Activated CD4-positive, alpha-beta T cell treated with anti-CD3 and anti-CD28 coated beads, Interleukin-2, amount 10 ng/mL, durations not matched to agents 7 days and 5 days (primary cell): ENCODE measurements around the gene PPP1R14D. TPM values are rescaled to one million over a fixed set of nuclear protein-coding genes. Genes with fewer than 3 reads are reported as not detected.

Experiments used
- CTCF ChIA-PET: fragments of 350-600 bp; sonication (Branson Sonifier 250); formaldehyde crosslinking; loops from one replicate; lab custom pipeline; 2021; ENCODE audit warnings: antibody characterized with exemption; lab: Charles Lee
- POLR2A ChIA-PET: fragments of 350-600 bp; sonication (Branson Sonifier 250); formaldehyde crosslinking; loops from one replicate; lab custom pipeline; 2021; ENCODE audit warnings: antibody characterized with exemption; lab: Charles Lee
- DNase-seq: peaks from one replicate; pipeline ENCODE4 v3.0.0-alpha.2; 2020
- H3K27ac Mint-ChIP-seq: one replicate; pipeline ENCODE4 v1.8.0; 2021; ENCODE audit warnings: mild to moderate bottlenecking, moderate library complexity, mixed read lengths
- H3K27me3 Mint-ChIP-seq: one replicate; pipeline ENCODE4 v1.8.0; 2021; ENCODE audit warnings: mixed read lengths
- H3K36me3 Mint-ChIP-seq: one replicate; pipeline ENCODE4 v1.8.0; 2021; ENCODE audit warnings: low read depth, mixed read lengths
- H3K4me1 Mint-ChIP-seq: one replicate; pipeline ENCODE4 v1.8.0; 2021; ENCODE audit warnings: mixed read lengths
- H3K4me3 Mint-ChIP-seq: one replicate; pipeline ENCODE4 v1.8.0; 2021; ENCODE audit warnings: mild to moderate bottlenecking, moderate library complexity, mixed read lengths
- H3K9me3 Mint-ChIP-seq: one replicate; pipeline ENCODE4 v1.8.0; 2021; ENCODE audit warnings: mixed read lengths
- total RNA-seq, 2 experiments: library from RNA; stranded (reverse); gene quantifications; one replicate each; pipeline ENCODE4 v1.2.3, GENCODE V29; 2021

The PPP1R14D gene
- total RNA-seq, 2 experiments from 2014 or later: not detected

DNA sequence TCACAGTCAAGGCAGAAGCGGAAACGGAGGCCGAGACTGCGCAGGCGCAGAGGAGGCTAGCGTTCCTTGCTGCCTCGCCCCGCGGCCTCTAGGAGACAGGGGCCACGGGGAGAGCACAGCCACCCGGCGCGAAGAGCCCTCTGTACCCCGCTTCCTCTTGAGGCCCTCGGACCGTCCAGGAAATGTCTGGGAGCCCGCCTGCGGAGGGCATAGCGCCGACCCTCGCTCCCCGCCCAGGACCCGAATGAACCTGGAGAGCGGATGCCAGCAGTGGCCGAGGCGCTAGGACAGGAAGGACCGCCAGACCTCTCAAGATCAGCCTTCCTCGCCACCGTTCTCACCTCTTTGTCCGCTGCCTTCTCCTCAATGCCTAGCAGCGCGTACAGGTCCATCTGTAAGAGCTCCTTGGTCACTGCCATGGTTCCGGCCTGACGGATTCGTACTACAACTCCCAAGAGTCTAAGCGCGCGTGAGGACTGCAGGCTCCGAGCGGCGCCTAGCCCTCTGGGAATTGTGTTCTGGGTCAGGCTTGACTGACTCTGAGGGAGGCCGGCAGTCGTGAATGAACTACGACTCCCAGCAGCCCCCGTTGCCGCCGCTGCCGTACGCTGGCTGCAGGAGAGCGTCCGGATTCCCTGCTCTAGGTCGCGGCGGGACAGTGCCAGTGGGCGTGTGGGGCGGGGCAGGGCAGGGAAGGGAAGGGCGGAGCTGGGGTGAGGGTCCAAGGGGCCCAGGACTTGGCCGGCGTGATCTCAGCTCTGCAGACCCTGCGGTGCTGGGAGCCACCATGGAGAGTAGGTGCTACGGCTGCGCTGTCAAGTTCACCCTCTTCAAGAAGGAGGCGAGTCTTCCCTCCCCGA lies 21.2 kb downstream of the PPP1R14D start, which contains the start of the genes DNAJC17 and ZFYVE19:
TSS of gene DNAJC17 (minus strand) at position 446 of the 860 bp plus-strand sequence. CDS start at position 419, 27 bp downstream.
TSS of gene ZFYVE19 (plus strand) at position 62 of the 860 bp plus-strand sequence. CDS start at position 563, 501 bp downstream.
- DNase-seq: peak; percentile 97
- H3K36me3 Mint-ChIP-seq: peaks cover 2% of the 10 kb centered on the region
- H3K27ac Mint-ChIP-seq: peak within 1 kb of the TSS; percentile 98
- H3K4me3 Mint-ChIP-seq: peak within 1 kb of the TSS; percentile 90
- ChIA-PET CTCF (interaction anchor here (1.0 to 1.9 kb wide), 5 partner anchors 15 to 113 kb away, joined by 3 to 5 read pairs (median 3); no protein-coding TSS in a partner anchor), POLR2A (no interaction called here)
- no peaks in the 10 kb centered on the region for H3K27me3 Mint-ChIP-seq
- peaks cover 29% of the 10 kb centered on the region for H3K4me1 Mint-ChIP-seq
- no peaks in the 10 kb centered on the region for H3K9me3 Mint-ChIP-seq

GRCh38 chr15:40806672-40807027 lies 21.9 kb downstream of the PPP1R14D start:
- POLR2A ChIA-PET: interaction anchor here (0.6 to 0.8 kb wide), 2 partner anchors 22 to 985 kb away, joined by 3 to 5 read pairs; no protein-coding TSS in a partner anchor

GRCh38 chr15:40803688-40804087 lies 24.8 kb downstream of the PPP1R14D start:
- H3K4me1 Mint-ChIP-seq: peaks cover 35% of the 10 kb centered on the region
- POLR2A ChIA-PET: interaction anchor here (0.7 kb wide), 1 partner anchor 234 kb away, joined by 7 read pairs; no protein-coding TSS in a partner anchor
- no peaks in the 10 kb centered on the region for H3K9me3 Mint-ChIP-seq
- CTCF ChIA-PET: interaction anchor here (0.6 to 1.5 kb wide), 5 partner anchors 10 to 1142 kb away, joined by 3 to 6 read pairs (median 3); partner anchors contain the start of gene VPS18
- peaks cover 14% of the 10 kb centered on the region for H3K36me3 Mint-ChIP-seq
- DNase-seq: no peak
- H3K4me3 Mint-ChIP-seq: no peak overlapping the region
- no peak overlapping the region for H3K27ac Mint-ChIP-seq
- no peaks in the 10 kb centered on the region for H3K27me3 Mint-ChIP-seq

More at GRCh38 chr15:40806672-40807027, 21.9 kb downstream of the PPP1R14D start:
- CTCF ChIA-PET: interaction anchor here (1.0 to 1.9 kb wide), 5 partner anchors 10 to 53 kb away, joined by 3 to 5 read pairs (median 4); no protein-coding TSS in a partner anchor
- Mint-ChIP-seq H3K27me3 (no peaks in the 10 kb centered on the region), H3K4me1 (peaks cover 32% of the 10 kb centered on the region), H3K4me3 (peak overlapping the region; percentile 90), H3K9me3 (no peaks in the 10 kb centered on the region), H3K36me3 (peaks cover 5% of the 10 kb centered on the region), H3K27ac (peak overlapping the region; percentile 98)
- DNase-seq: no peak

- no peak overlapping the region for H3K27ac Mint-ChIP-seq
- DNase-seq: no peak
- H3K36me3 Mint-ChIP-seq: peaks cover 19% of the 10 kb centered on the region
- H3K4me3 Mint-ChIP-seq: no peak overlapping the region
- no peaks in the 10 kb centered on the region for H3K27me3 Mint-ChIP-seq
- H3K4me1 Mint-ChIP-seq: peaks cover 32% of the 10 kb centered on the region
- H3K9me3 Mint-ChIP-seq: no peaks in the 10 kb centered on the region
- CTCF ChIA-PET: interaction anchor here (1.3 to 1.5 kb wide), 2 partner anchors 14 to 56 kb away, joined by 3 to 6 read pairs; no protein-coding TSS in a partner anchor
- POLR2A ChIA-PET: no interaction called here
Observed at GRCh38 chr15:40803076-40803475, 25.4 kb downstream of the PPP1R14D start.

DNA sequence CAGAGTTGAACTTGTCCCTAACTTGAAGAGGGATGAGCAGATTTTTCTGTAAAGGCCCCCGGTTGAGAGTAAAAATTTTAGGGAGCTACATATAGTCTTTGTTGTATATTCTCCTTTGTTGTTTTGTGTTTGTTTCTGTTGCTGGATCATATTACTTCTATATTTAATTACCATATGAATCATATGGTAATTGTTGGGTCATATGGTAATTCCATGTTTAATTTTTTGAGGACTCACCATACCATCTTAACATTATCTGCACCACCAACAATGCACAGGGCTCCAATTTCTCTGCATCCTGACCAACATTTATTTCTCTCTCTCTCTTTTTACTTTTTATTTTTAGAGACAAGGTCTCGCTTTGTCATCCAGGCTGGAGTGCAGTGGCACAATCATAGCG lies 29.0 kb downstream of the PPP1R14D start:
- no peak overlapping the region for H3K27ac Mint-ChIP-seq
- H3K4me1 Mint-ChIP-seq: peaks cover 29% of the 10 kb centered on the region
- POLR2A ChIA-PET: no interaction called here
- no peaks in the 10 kb centered on the region for H3K9me3 Mint-ChIP-seq
- no peak for DNase-seq
- peaks cover 19% of the 10 kb centered on the region for H3K36me3 Mint-ChIP-seq
- no peak overlapping the region for H3K4me3 Mint-ChIP-seq
- no peaks in the 10 kb centered on the region for H3K27me3 Mint-ChIP-seq
- CTCF ChIA-PET: interaction anchor here (1.2 to 1.3 kb wide), 2 partner anchors 14 to 17 kb away, joined by 5 read pairs; no protein-coding TSS in a partner anchor

DNA sequence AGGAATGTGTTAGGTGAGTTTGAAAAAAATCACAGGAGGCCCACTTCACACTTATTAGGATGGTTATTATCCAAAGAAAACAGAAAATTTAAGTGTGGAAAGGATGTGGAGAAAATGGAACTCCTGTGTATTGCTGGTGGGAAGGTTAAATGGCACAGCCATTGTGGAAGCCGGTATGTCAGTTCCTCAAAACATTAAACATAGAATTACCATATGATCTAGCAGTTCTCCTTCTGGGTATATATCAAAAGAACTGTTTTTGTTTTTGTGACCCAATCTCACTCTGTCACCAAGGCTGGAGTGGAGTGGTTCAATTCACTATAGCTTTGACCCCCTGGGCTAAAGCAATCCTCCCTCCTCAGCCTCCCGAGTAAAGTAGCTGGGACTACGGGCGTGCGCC lies 32.0 kb downstream of the PPP1R14D start:
- no peak overlapping the region for H3K27ac Mint-ChIP-seq
- no peak overlapping the region for H3K4me3 Mint-ChIP-seq
- no peak for DNase-seq
- ChIA-PET POLR2A (no interaction called here), CTCF (interaction anchor here (0.7 to 1.0 kb wide), 3 partner anchors 10 to 102 kb away, joined by 3 to 5 read pairs (median 3); partner anchors contain the start of gene RAD51)
- H3K9me3 Mint-ChIP-seq: no peaks in the 10 kb centered on the region
- H3K4me1 Mint-ChIP-seq: peaks cover 26% of the 10 kb centered on the region
- H3K36me3 Mint-ChIP-seq: peaks cover 18% of the 10 kb centered on the region
- no peaks in the 10 kb centered on the region for H3K27me3 Mint-ChIP-seq

DNA sequence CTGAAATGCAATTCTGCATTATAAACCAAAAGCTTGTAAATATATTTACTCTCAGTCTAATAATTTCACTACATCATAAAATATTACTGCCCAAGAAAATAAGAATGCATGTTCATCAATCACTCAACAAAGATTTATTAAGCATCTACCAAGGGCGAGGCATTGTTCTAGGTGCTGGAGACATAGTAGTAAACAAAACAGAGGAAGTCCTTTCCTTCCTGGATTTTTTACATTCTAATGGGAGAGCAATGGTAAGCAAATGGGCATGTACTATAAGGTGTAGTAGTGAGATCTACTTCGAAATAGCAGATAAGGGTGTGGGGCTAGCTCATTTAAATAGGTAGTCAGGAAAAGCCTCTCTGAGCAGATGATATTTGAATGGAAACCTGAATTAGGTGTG lies 32.5 kb downstream of the PPP1R14D start:
- Mint-ChIP-seq H3K4me3 (no peak overlapping the region), H3K27me3 (no peaks in the 10 kb centered on the region), H3K4me1 (peaks cover 23% of the 10 kb centered on the region), H3K9me3 (no peaks in the 10 kb centered on the region), H3K36me3 (peaks cover 15% of the 10 kb centered on the region), H3K27ac (no peak overlapping the region)
- no peak for DNase-seq
- ChIA-PET CTCF (interaction anchor here (1.0 to 1.3 kb wide), 2 partner anchors 13 to 49 kb away, joined by 3 to 4 read pairs; no protein-coding TSS in a partner anchor), POLR2A (no interaction called here)

DNA sequence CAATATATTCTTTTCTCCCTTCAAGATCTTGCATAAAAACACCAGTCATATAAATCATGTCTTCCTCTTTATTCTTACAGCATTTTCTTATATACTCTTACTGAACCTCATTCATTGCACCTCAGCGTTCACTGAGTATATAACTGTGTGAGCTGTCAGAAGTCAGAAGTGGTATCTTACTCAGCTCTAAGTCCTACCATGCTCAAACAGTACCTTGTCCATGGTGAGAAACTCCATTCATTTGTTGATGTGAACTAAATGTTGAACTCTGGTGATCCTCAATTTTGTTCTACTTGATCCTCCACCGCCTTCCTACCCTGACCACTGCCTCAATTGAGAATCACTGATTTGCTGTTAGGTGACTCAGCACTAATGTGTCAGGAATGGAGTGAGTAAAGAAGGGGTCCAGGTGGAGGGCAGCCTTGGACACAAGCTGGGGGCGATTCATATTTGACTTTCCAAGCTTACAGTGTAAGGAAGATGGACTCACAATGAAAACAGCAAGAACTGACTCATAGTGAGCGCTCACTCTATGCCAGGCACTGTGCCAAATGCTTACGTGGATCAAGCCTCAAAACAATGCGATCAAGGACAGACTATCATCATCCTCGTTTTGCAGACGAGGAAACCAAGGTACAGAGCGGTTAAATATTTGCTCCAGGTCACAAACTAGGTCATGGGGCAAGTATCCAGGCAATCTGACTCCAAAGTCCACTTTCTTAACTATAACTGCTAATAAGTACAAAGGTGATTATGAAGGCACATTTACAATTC lies 35.1 kb downstream of the PPP1R14D start:
- no peak for DNase-seq
- CTCF ChIA-PET: interaction anchor here (1.8 to 2.6 kb wide), 2 partner anchors 11 to 14 kb away, joined by 5 to 13 read pairs; partner anchors contain the start of genes DNAJC17 and ZFYVE19
- H3K4me3 Mint-ChIP-seq: no peak overlapping the region

DNA sequence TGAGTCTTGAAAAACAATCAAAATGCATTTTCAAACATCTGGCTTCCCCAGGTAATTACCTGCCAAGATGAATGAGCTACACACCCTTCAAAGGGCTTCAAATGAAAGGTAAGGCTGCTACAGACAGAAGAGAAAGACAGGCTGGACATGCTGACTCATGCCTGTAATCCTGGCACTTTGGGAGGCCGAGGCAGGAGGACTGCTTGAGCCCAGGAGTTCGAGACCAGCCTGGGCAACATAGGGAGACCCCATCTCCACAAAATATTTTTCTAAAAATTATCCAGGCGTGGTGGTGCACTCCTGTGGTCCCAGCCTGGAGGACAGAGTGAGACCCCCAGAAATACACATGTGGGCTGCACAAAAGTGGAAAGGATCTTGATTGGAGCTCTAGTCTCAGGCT lies 36.1 kb downstream of the PPP1R14D start:
- peaks cover 2% of the 10 kb centered on the region for H3K36me3 Mint-ChIP-seq
- H3K4me3 Mint-ChIP-seq: no peak overlapping the region
- H3K9me3 Mint-ChIP-seq: no peaks in the 10 kb centered on the region
- ChIA-PET CTCF (interaction anchor here (0.6 to 2.6 kb wide), 4 partner anchors 10 to 100 kb away, joined by 3 to 13 read pairs (median 4); partner anchors contain the start of genes DNAJC17 and ZFYVE19), POLR2A (no interaction called here)
- no peak for DNase-seq
- no peak overlapping the region for H3K27ac Mint-ChIP-seq
- H3K4me1 Mint-ChIP-seq: peaks cover 25% of the 10 kb centered on the region
- H3K27me3 Mint-ChIP-seq: no peaks in the 10 kb centered on the region

More for the DNA sequence above, 35.1 kb downstream of the PPP1R14D start:
- Mint-ChIP-seq H3K27ac (peak overlapping the region; percentile 19), H3K4me1 (peaks cover 22% of the 10 kb centered on the region), H3K9me3 (no peaks in the 10 kb centered on the region), H3K36me3 (peaks cover 8% of the 10 kb centered on the region), H3K27me3 (no peaks in the 10 kb centered on the region)
- POLR2A ChIA-PET: interaction anchor here (0.6 kb wide), 1 partner anchor 532 kb away, joined by 5 read pairs; no protein-coding TSS in a partner anchor

DNA sequence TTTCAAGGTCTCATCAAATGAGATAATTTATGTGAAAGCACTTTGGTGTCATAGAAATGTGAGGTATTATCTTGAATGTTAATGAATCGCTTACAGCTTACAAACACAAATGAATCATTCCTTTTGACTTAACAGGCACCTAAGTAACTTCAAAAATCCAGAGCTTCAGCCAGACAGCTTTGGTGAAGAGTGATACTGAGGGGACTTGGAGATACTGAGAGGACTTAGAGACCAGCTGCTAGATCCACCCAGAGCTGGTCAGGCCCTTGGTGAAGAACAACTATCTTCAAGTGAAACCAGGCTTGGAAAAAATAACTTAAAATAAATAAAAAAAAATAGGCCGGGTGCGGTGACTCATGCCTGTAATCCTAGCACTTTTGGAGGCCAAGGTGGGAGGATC lies 37.8 kb downstream of the PPP1R14D start:
- DNase-seq: no peak
- Mint-ChIP-seq H3K36me3 (peaks cover 2% of the 10 kb centered on the region), H3K27me3 (no peaks in the 10 kb centered on the region), H3K9me3 (no peaks in the 10 kb centered on the region), H3K27ac (no peak overlapping the region), H3K4me3 (no peak overlapping the region), H3K4me1 (peaks cover 30% of the 10 kb centered on the region)
- CTCF ChIA-PET: interaction anchor here (1.0 to 1.1 kb wide), 2 partner anchors 8 to 18 kb away, joined by 3 to 4 read pairs; no protein-coding TSS in a partner anchor
- POLR2A ChIA-PET: interaction anchor here (0.6 kb wide), 2 partner anchors 31 to 54 kb away, joined by 3 read pairs; no protein-coding TSS in a partner anchor

- Mint-ChIP-seq H3K36me3 (peaks cover 2% of the 10 kb centered on the region), H3K27me3 (no peaks in the 10 kb centered on the region), H3K4me1 (peaks cover 28% of the 10 kb centered on the region), H3K9me3 (no peaks in the 10 kb centered on the region), H3K4me3 (no peak overlapping the region), H3K27ac (no peak overlapping the region)
- ChIA-PET POLR2A (no interaction called here), CTCF (interaction anchor here (1.0 to 1.8 kb wide), 5 partner anchors 7 to 105 kb away, joined by 3 to 6 read pairs (median 4); partner anchors contain the start of gene VPS18)
- no peak for DNase-seq
Observed at GRCh38 chr15:40789999-40790398, 38.5 kb downstream of the PPP1R14D start.
